Measurements from ENCODE around the gene EN1. TPM values are rescaled to one million over a fixed set of nuclear protein-coding genes. Genes with fewer than 3 reads are reported as not detected.

The EN1 gene
- total RNA-seq, 1 experiment from 2014 or later = not detected

- H3K79me2 ChIP-seq (ENCODE audit: insufficient read depth, low read length) = no peaks in the 10 kb centered on the region
- DNase-seq (ENCODE audit: low read depth, low spot score) = peak; percentile 45
- peak; percentile 100 for ATAC-seq
- no peaks in the 10 kb centered on the region for H4K20me1 ChIP-seq (ENCODE audit: insufficient read depth)
- no peaks in the 10 kb centered on the region for H3K9me3 ChIP-seq (ENCODE audit: control insufficient read depth in 1 of 2, insufficient read depth in 1 of 2, low read depth in 1 of 2, low read length in 2 of 2)
- no peak overlapping the region for H3K27ac ChIP-seq (ENCODE audit: low read depth, low read length)
- no TSS peak for BruUV-seq (replicated peaks)
- no peaks in the 10 kb centered on the region for H3K9me2 ChIP-seq (ENCODE audit: insufficient read depth)
- no peak overlapping the region for H3K4me3 ChIP-seq (replicated peaks in 1 of 2; ENCODE audit: low read depth in 1 of 2, low read length in 2 of 2)
- TF ChIP-seq RAD21 (IDR thresholded peaks at IDR 0.05; ENCODE audit: low read depth) (peak; percentile 77), CTCF (IDR thresholded peaks at IDR 0.05 in 2 of 3, conservative IDR thresholded peaks at IDR 0.05 in 1 of 3; ENCODE audit: borderline replicate concordance in 1 of 3, insufficient read depth in 1 of 3, low read depth in 2 of 3, low read length in 2 of 3) (peak; percentile 61 to 73 (median 68); a peak in 5 of 6 replicates), ELF1 (IDR thresholded peaks at IDR 0.05; ENCODE audit: borderline replicate concordance, low read depth) (no peak)
- no peak overlapping the region for H3K4me2 ChIP-seq (ENCODE audit: low read length)
- ChIA-PET CTCF (interaction anchor here (1.0 kb wide), 1 partner anchor 819 kb away, joined by 5 read pairs; no protein-coding TSS in a partner anchor), RAD21 (ENCODE audit: low non-redundant PET in 1 of 2, low total read pairs in 2 of 2, uncharacterized antibody in 2 of 2, unreplicated experiment in 2 of 2) (no interaction called here), POLR2A (no interaction called here)
- no peaks in the 10 kb centered on the region for H3K4me1 ChIP-seq (ENCODE audit: control insufficient read depth in 1 of 2, insufficient read depth in 2 of 2, low read length in 2 of 2)
- no peak overlapping the region for H3K9ac ChIP-seq (ENCODE audit: low read length)
- H3K36me3 ChIP-seq (ENCODE audit: control insufficient read depth in 1 of 2, insufficient read depth in 2 of 2, low read length in 2 of 2) = no peaks in the 10 kb centered on the region
- intact Hi-C loops (cut with micrococcal nuclease) = loop anchor here (1.0 to 10.0 kb wide), 7 partner anchors 494 to 1390 kb away; no protein-coding TSS in a partner anchor
- peak overlapping the region; percentile 40 for H2AFZ ChIP-seq (ENCODE audit: low read depth, low read length, poor library complexity, severe bottlenecking)
- H3K27me3 ChIP-seq (ENCODE audit: insufficient read depth, low read length) = no peaks in the 10 kb centered on the region
Observed at GRCh38 chr2:118865106-118865505, 17.7 kb upstream of the EN1 start.

DNA sequence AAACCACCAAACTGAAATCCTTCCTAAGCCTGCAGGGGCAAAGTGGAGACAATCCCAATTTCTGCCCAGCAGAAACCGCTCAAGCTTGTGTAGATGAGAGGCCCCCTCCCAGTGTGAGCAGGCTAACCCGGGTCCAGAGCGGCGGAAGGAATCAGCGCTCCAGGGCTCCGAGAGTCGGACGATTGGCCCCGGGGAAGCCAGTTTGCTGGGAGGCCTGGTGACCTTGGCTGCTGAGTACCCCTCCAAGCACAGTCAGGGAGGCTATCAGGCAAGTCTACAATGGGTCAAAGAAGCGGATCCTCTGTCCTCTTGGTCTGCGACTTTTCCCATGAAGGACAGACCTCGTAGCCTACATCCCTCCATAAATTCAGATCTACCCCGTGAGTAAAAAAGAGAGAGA is 16.8 kb upstream of the EN1 start:
- CTCF ChIA-PET = interaction anchor here (1.0 to 1.3 kb wide), 4 partner anchors 9 to 818 kb away, joined by 3 to 5 read pairs (median 4); no protein-coding TSS in a partner anchor
- Histone ChIP-seq H3K4me2 (ENCODE audit: low read length) (no peak overlapping the region), H4K20me1 (ENCODE audit: insufficient read depth) (no peaks in the 10 kb centered on the region), H3K4me3 (replicated peaks in 1 of 2; ENCODE audit: low read depth in 1 of 2, low read length in 2 of 2) (no peak overlapping the region), H3K27me3 (ENCODE audit: insufficient read depth, low read length) (no peaks in the 10 kb centered on the region), H2AFZ (ENCODE audit: low read depth, low read length, poor library complexity, severe bottlenecking) (no peak overlapping the region), H3K9me2 (ENCODE audit: insufficient read depth) (no peaks in the 10 kb centered on the region), H3K9me3 (ENCODE audit: control insufficient read depth in 1 of 2, insufficient read depth in 1 of 2, low read depth in 1 of 2, low read length in 2 of 2) (no peaks in the 10 kb centered on the region), H3K9ac (ENCODE audit: low read length) (no peak overlapping the region), H3K36me3 (ENCODE audit: control insufficient read depth in 1 of 2, insufficient read depth in 2 of 2, low read length in 2 of 2) (no peaks in the 10 kb centered on the region), H3K27ac (ENCODE audit: low read depth, low read length) (no peak overlapping the region), H3K4me1 (ENCODE audit: control insufficient read depth in 1 of 2, insufficient read depth in 2 of 2, low read length in 2 of 2) (no peaks in the 10 kb centered on the region), H3K79me2 (ENCODE audit: insufficient read depth, low read length) (no peaks in the 10 kb centered on the region)
- POLR2A ChIA-PET = no interaction called here
- ATAC-seq (no peak), DNase-seq (ENCODE audit: low read depth, low spot score) (no peak)
- BruUV-seq (replicated peaks) = no TSS peak
- intact Hi-C loops (cut with micrococcal nuclease) = loop anchor here (2.0 to 10.0 kb wide), 5 partner anchors 493 to 1389 kb away; no protein-coding TSS in a partner anchor
- RAD21 ChIA-PET (ENCODE audit: low non-redundant PET in 1 of 2, low total read pairs in 2 of 2, uncharacterized antibody in 2 of 2, unreplicated experiment in 2 of 2) = no interaction called here
- TF ChIP-seq ATF3 (IDR thresholded peaks at IDR 0.05) (no peak), ZFX (IDR thresholded peaks at IDR 0.05) (no peak), FOSL1 (IDR thresholded peaks at IDR 0.05; ENCODE audit: low read depth) (no peak), CEBPB (IDR thresholded peaks at IDR 0.05; ENCODE audit: low read depth) (no peak), TCF7L2 (IDR thresholded peaks at IDR 0.05; ENCODE audit: borderline replicate concordance, extremely low read depth, insufficient read depth, insufficient read length) (no peak), EGR1 (IDR thresholded peaks at IDR 0.05; ENCODE audit: low read depth) (no peak), EZH2 (IDR thresholded peaks at IDR 0.05) (no peak), CBX3 (IDR thresholded peaks at IDR 0.05; ENCODE audit: low read depth) (no peak), SIN3A (IDR thresholded peaks at IDR 0.05; ENCODE audit: low read depth) (no peak)
- TF ChIP-seq, protein P1, sequence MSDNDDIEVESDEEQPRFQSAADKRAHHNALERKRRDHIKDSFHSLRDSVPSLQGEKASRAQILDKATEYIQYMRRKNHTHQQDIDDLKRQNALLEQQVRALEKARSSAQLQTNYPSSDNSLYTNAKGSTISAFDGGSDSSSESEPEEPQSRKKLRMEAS (IDR thresholded peaks at IDR 0.05) = no peak
- TF ChIP-seq, protein P2, sequence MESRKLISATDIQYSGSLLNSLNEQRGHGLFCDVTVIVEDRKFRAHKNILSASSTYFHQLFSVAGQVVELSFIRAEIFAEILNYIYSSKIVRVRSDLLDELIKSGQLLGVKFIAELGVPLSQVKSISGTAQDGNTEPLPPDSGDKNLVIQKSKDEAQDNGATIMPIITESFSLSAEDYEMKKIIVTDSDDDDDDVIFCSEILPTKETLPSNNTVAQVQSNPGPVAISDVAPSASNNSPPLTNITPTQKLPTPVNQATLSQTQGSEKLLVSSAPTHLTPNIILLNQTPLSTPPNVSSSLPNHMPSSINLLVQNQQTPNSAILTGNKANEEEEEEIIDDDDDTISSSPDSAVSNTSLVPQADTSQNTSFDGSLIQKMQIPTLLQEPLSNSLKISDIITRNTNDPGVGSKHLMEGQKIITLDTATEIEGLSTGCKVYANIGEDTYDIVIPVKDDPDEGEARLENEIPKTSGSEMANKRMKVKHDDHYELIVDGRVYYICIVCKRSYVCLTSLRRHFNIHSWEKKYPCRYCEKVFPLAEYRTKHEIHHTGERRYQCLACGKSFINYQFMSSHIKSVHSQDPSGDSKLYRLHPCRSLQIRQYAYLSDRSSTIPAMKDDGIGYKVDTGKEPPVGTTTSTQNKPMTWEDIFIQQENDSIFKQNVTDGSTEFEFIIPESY (IDR thresholded peaks at IDR 0.05; ENCODE audit: extremely low read depth, insufficient replicate concordance, low read length) = no peak
